NCI-H2171 treated with DMSO at 0.1 percent for 48 hours (cell line): ENCODE measurements around the gene ZCWPW1.

Experiments
- DNase-seq: peaks from one replicate; lab custom pipeline; 2025; lab: John Stamatoyannopoulos, UW

The ZCWPW1 gene

DNA sequence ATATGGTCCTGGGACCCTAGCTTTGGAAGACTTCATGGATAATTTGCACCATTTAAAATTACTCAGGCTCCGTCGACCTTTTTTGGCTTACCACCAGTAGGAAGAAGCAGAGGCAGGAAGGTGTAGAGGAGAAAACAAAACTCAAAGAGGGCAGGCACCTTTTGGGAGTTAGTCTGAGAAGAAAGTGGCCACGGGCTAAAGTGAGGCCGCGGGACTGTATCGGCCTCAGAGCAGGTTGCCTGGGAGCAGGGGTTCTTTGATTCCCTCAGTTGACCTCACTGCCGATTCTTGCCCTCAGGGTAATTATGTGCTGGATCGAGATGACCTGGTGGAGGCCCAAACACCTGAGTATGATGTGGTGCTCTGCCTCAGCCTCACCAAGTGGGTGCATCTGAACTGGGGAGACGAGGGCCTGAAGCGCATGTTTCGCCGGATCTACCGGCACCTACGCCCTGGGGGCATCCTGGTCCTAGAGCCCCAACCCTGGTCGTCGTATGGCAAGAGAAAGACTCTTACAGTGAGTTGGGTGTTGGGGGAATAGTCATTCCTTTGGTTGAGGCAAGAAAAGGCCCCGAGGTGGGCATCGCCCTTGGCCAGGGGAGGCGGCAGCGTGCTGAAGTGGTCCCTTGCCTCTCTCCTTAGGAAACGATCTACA is 4.2 kb upstream of the ZCWPW1 start:
- no peak for DNase-seq

DNA sequence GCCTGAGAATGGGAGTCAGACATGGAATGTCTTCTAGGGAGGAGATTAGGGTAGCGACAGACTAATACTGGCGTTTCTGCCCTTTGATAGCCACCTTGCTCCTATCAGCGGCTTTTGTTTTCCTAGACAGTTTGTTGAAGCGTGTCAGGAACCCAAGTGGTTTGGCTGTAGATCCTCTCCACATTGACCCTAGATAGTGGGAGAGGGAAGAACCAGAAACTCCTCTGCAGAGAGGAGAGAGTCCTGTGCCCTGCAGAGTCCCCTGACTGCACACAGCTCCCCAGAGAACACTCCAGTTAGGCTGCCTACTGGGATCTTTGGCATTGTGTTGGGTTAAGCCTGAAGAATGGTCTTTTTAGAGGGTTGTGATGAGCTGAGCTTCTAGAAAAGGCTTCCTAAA is 3.5 kb upstream of the ZCWPW1 start:
- DNase-seq, result no peak

DNA sequence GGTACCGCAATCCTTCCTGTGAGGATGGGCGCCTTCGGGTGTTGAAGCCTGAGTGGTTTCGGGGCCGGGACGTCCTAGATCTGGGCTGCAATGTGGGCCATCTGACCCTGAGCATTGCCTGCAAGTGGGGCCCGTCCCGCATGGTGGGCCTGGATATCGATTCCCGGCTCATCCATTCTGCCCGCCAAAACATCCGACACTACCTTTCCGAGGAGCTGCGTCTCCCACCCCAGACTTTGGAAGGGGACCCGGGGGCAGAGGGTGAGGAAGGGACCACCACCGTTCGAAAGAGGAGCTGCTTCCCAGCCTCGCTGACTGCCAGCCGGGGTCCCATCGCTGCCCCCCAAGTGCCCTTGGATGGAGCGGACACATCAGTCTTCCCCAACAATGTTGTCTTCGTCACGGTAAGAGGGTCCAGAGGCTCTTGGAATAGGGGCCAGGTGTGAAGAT is 2.8 kb upstream of the ZCWPW1 start:
- no peak for DNase-seq

DNA sequence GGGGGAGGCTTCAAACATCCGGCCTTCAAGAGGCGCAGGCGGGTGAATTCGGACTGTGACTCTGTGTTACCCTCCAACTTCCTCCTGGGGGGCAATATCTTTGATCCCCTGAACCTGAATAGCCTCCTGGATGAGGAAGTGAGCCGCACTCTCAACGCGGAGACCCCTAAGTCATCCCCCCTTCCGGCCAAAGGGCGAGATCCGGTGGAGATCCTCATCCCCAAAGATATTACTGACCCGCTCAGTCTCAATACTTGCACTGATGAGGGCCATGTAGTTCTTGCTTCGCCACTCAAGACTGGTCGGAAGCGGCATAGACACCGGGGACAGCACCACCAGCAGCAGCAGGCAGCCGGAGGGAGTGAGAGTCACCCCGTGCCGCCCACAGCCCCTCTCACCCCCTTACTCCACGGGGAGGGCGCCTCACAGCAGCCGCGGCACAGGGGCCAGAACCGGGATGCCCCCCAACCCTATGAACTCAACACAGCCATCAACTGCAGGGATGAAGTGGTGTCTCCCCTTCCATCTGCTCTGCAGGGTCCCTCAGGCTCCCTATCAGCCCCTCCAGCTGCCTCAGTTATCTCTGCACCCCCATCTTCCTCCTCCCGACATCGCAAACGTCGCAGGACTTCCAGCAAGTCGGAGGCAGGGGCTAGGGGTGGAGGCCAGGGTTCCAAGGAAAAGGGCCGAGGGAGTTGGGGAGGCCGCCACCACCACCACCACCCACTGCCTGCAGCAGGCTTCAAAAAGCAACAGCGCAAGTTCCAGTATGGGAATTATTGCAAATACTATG is 2.2 kb upstream of the ZCWPW1 start:
- no peak for DNase-seq

DNA sequence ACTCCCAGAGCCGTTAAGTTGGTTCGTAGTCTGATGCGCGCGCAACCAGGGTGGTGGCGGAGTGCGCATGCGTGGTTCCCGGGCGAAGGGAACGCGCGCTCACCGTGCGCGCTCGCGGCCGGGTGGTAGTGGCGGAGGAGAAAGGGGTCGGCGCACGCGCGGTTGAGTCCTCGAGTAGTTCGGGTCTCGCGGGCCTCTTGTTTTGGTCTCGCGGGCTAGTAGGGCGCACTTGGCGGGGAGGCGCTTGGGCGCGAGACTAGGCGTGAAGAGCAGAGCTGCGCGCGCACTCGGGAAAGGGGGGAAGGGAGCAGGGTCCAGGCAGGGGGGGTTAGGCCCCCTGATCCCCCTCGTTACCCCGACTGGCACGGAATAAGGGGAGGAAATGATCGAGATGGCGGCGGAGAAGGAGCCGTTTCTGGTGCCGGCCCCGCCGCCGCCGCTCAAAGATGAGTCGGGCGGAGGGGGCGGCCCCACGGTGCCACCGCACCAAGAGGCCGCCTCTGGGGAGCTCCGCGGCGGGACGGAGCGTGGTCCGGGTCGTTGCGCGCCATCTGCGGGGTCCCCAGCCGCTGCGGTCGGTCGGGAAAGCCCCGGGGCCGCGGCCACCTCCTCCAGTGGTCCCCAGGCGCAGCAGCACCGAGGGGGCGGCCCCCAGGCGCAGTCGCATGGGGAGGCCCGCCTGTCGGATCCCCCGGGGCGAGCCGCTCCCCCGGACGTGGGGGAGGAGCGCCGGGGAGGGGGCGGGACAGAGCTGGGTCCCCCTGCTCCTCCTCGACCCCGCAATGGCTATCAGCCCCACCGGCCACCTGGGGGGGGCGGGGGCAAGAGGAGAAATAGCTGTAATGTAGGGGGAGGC is 1.4 kb upstream of the ZCWPW1 start, which contains the start of gene MEPCE:
MEPCE (plus strand) TSS at position 195 of the 856 bp plus-strand sequence; CDS start at position 383, 188 bp downstream.
- DNase-seq, result peak; percentile 97

DNA sequence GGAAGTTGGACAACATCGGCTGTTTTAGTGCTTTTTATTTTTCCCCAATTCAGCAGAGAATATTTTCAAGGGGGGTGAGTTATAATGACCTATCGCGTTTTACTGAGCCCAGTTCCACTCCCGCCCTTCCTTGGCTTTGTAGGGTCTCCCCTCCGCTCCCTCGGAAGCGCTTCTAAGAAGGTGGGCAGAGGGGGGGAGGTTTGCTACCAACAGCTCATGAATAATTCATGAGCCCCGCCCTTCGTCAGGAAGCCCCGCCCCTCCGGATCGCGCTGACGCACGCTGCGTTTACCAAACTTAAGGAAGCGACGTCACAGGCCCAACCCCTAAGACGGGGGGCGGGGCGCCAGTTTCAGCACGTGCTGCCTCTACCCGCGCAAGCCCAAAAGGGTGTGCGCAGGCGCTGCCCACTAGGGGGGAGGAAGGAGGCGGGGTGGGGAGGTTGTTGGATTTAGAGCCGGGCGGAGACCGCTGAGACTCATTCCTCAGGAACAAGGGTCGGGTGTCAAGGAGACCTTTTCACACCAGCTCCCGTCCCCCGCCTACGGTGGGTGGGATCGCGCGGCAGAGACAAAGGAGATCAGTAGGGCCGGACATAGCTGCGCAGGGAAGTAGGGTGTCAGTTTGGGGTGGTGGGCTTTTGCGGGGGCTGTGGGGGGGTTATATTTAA is 599 bp upstream of the ZCWPW1 start:
- peak; percentile 99 for DNase-seq

DNA sequence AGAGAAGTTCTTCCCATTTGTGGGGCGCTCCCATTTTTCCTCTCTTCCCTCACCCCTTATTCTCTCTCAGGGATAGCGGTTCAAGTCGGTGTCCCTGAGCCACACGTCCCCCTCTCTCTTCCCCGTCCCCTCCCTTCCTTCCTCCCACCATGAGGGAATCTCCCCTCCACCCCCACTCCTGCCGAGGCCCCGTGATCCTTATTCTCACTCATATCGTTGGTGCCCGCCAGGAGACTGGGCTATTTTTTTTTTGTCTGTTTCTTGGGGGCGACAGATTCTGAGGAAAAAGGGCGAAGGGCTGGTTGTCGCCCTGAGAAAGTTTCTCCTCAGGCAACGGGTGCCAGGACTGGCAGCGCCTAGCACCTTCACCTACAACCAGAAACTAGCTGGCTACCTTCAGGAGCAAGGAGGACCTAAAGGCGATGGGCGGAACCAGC is 723 bp downstream of the ZCWPW1 start:
- no peak for DNase-seq

DNA sequence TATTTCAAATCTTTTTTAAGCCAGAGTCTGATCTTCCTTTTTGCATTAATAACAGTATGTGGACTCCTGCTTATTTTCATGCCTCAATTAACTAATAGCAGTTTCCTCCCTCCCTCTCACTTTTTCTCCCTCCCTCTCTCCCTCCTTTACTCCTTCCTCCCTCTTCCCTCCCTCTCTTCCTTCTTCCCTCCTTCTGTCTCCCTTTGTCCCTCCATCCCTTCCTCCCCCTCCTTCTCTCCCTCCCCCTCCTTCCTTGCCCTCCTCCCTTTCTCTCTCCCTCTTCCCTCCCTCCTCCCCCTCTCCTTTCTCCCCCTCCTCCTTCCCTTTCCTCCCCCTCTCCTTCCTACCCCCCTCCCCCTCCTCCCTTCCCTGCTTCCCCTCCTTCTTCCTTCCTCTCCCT is 2.0 kb downstream of the ZCWPW1 start:
- DNase-seq, result no peak

DNA sequence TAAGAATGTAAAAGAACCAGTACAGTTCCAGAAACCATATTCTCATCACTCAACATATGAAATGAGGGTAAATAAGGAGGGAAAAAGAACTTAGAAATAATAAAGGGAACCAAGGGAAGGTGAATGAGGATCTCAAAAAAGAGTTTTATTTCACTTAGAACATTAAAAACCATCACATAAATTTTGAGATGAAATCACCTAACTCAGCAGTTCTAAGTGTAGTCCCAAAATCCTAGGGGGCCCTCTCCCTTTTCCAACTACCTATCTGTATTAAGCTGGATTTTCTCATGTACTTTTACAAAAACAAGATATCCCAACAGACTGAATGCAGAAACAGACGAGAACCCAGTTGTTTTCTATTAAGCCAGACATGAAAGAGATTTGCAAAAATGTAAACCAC is 3.2 kb downstream of the ZCWPW1 start:
- no peak for DNase-seq

DNA sequence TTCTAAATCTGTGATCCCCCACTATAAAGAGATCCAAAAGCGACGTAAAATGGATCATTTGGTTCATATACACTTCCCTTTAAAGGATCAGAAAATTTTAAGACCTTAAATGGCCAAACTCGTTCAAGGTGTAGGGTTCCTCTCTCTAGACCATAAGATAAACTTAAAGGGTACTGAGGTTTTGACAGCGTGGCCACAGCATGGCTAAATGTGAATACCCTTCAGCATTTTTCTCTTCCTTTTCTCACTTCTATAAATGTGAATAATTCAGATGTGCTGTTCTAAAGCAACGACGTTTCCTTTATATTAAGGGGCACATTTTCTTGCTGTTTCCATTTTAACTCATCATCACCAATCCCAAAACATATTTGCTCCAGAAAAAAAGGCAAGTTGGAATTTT is 5.2 kb downstream of the ZCWPW1 start:
- DNase-seq, result no peak

DNA sequence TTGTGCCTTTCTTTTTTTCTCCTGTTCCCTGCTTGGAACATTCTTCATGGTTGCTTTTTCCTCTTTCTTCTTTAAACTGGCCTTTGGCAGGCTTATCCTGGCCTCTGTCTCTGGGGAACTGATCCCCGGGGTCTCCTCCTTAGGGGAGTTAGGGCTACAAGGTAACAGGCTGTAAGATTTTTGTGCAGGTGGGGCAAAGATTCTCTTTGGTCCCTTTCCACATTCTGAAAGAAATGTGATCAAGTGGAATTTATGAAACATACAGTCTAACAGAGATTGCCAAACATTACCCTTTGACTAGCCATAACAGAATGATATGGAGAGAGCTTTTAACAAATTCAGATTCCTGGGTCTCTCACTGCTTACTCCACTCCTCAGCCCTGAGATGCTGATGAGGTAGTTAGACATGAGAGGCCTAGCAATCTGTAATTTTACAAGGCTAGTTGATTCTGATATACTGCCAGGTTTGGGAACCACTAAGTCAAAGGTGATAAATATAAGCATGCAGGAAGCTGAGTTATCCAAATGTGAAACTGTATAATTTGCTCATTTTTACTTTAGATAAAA is 8.8 kb downstream of the ZCWPW1 start:
- DNase-seq, result no peak

DNA sequence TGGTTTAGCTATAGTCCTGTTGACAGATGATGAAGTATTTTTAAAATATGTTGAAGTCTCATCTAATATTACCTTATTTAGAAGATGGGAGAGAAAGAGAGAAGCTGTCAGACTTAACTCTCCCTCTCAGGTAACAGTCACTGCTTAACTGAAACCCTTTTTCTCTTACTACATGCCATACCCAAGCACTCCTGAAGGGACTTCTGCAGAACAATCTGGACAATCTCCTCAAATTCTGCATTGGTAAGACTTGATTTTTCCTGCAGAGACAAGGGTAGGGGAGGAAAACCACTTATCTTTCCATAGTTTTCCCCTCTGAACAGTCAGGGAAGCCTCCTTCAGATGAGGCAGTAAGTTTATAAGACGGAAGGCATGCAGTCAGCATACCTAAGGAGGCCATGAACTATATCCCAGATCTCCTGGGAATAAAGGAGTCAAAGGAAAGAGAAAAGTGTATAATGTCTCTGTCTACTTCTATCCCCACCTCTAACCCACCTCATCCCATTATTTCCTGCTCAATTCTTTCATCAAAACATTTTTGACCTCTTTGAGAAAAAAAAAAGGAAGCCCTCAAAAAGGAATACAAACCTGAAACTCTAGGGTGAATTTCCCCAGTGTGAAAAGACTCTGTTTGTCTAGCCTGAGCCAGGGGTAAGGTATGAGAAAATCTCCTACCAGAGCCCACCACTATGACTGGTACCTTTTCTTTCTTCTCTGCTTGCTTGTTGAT is 9.4 kb downstream of the ZCWPW1 start:
- no peak for DNase-seq

DNA sequence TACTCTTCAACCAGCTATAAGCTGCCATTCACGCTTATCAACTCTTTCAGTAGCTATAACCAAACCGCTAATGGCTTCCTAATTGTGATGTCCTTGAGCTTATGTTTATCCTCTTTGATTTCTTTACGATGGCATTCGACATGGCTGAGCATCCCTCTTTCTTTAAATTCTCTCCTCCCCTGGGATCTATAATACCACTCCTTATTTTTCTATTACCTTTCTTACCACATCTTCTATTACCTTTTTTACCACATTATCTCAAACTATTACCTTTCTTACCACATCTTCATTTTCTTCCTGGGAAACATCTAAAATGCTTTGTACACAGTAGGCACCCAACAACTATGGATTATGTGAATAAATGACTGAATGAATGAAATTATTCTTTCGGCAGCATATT is 13.1 kb downstream of the ZCWPW1 start:
- no peak for DNase-seq

DNA sequence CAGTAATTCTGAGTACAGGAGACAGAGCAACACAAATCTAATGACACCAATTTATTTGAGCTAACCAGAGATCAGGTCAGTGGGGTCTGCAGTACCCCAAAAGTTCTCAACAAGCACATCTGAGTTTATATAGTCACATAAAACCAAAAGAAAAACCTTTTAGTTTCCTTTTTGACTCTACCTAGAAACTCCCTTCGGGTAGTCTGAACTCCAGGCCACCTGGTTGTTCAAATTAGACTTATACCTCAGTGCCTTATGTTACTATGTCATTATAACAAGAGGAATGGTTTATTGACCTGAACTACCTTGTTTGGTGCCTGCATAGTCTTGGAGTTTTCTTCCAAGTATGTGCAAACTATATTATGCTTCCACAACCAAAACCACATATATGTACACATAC is 14.6 kb downstream of the ZCWPW1 start:
- DNase-seq, result no peak

DNA sequence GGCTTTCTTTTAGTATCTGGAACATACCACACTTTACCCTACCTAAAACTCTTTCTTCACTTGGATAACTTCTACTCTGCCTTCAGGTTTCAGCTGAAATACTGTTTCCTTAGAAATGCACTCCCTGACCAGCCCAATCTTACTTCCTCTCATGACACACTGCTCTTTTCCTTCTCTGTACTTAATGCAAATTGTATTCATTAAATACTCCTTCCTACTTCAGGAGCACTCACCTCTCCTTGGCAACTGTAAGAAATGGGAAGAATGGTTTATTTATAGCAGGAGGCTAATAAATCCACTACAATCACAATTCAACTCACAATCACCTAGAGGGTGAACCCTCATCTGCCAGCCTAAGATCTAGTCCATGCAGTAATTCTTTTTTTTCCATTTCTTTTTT is 15.2 kb downstream of the ZCWPW1 start:
- DNase-seq, result no peak

DNA sequence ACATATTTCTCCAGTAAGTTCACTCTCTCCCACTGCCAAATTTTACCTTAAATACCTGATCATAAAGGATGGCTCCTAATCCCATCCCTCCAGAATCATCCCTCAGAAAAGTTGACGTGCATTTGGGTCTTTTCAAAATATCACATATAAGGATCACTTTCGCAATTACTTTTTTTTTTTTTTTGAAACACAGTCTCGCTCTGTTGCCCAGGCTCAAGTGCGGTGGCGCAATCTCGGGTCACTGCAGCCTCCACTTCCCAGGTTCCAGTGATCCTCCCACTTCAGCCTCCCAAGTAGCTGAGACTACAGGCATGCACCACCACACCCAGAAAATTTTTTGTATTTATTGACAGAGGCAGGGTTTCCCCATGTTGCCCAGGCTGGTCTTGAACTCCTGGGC is 17.4 kb downstream of the ZCWPW1 start:
- DNase-seq, result no peak

DNA sequence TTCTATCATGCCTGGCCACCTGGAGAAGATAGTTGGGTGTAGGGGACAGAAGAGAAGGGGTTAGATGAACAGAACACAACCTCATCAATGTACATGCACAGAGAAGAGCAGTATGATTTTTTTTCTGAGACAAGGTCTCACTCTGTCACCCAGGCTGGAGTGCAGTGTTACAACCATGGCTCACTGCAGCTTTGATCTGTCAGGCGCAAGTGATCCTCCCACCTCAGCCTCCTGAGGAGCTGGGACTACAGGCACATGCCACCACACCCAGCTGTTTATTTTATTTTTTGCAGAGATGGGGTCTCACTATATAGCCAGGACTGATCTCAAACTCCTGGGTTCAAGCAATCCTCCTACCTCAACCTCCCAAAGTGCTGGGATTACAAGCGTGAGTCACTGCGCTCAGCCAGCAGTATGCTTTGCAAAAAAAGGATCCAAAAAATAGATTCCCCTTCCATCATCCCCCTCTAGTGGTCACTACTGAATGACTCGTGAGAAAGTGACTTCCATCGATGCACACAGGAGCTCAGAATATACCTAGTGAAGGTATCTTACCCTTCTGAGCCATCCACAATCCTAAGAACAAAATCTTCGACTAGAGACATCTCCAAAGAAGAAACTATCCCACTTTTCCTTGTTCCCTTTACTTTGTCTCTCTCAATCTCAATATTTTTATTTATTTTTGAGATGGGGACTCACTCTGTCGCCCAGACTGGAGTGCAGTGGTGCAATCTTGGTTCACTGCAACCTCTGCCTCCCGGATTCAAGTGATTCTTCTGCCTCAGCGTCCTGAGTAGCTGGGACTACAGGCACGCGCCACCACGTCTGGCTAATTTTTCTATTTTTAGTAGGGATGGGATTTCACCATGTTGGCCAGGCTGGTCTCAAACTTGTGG is 21.0 kb downstream of the ZCWPW1 start:
- DNase-seq, result peak; percentile 62

DNA sequence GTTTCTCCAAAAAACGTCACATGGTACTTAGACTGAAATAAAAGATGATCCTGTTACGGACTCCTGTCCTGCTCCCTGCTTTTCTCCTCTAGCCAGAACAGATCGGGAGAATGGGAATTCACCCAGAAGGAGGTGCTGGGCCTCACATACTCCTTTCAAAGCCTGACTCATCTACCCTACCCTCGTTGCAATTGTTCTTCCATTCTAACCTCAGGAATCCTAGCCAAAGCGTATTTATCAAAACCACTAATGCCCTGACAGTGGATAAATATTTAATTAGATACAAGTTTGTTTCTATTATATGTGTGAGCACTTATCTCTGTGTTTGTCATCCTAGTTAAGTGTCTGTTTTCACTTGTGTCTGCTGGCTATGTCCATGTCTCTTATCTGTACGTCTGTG is 21.7 kb downstream of the ZCWPW1 start:
- DNase-seq, result no peak

DNA sequence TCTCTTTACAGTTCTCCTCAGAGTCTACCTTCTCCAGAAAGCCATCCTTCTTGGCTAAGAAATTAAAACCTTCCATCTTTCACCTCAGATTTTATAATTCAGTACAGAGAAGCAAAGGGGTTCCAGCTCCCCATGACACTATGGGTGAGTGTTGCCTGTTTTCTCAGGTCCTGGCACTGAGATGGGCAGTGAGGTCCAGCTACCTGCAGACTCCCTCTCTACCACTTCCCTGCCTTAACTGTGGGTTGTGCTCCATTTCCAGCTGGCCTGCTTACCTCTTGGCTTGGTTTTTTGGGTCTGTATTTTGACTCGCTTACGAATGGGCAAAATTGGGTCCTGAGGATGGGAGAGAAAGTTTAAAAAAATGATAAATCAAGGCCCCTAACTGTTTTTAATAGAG is 26.3 kb downstream of the ZCWPW1 start:
- no peak for DNase-seq

DNA sequence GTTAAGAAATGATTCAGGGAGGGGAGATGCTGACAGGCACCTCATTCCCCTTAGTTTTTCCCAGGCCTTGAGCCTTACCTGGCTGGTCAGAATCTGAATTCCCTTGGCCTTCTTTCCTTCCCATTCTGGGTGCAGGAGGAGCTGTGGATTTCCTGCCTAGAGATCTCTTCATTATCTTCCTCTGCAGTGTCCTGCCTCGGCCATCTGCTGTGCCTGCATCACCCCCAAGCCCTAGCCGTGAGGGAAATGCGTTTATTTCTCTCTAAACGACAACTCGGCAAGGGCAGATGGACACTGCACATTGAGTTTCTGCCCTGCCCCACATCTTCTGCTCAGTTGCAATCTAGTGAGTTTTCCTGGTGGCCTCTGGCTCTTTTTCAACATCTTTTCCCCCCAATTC is 26.7 kb downstream of the ZCWPW1 start:
- DNase-seq, result no peak
